HG03103 (cell line): ENCODE measurements around the gene SAXO1.
A peak's percentile ranks its signal among the peaks of the same experiment; 100 is the strongest.
"Not testable (repeated sequence)": the region's sequence is repeated elsewhere in the genome, so short reads cannot be mapped to it uniquely, and the experiment has no call there.

ENCODE experiments used
- ATAC-seq: cut with Tn5 transposase; IDR thresholded peaks from one replicate; pipeline ENCODE4 v1.9.1; 2021; ENCODE audit warnings: low read depth; ENCODE audit not compliant: unreplicated experiment

The SAXO1 gene

DNA sequence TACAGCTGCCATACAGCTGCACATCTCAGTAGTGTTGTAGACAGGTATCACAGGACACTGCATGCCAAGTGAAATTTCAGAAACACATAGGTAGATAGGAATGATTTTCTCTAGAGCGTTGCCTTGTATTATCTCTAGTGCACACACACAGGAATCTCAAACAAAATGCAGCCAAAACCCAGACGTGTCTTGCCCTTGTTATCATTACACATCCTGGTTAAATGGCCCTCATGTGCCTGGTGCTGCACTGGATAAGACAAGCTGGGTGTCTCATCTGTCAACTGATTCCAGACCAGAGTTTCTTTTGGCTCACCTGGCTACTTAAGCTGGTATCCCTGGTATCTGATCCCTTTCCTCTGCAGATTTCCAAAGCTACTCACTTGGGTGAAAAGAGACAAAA, 59.7 kb downstream of the SAXO1 start:
- no peak for ATAC-seq

DNA sequence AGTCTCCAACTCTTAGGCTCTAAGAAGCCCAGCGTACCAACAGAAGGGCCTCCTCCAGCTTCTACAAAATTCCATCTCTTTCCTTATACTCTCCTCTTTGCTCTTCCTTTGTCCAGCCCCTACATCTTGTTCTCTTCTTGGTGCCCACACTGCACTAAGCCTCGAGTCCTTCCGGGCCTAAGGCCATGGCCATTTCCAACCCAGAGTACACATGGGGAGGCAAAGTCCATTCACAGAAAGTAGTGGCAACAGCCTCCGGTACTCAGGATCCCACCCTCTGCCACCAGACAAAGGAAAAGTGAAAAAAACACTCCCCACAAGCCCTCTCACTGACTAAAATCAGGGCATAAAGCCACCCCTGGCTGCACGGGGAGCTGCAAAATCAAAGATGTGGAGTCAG, 60.3 kb downstream of the SAXO1 start:
- no peak for ATAC-seq

DNA sequence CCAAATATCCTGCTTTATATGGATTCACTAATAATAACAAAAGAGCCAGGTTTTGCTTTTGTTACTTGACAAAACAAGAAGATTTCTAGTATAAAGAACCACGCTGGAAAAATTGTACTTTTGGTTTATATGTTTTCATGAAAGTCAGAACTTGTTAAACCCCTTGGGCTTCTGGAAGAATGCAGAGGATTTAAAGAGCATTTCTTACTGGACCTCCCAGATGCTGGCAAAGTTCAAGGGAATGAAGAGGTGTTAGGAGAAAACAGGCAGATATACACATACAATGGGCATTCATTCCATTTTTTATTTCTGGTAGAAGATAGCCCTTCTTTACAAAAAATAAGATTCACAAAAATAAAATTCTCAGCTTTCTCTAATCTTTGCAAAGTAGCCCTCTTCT, 61.1 kb downstream of the SAXO1 start:
- ATAC-seq = no peak

DNA sequence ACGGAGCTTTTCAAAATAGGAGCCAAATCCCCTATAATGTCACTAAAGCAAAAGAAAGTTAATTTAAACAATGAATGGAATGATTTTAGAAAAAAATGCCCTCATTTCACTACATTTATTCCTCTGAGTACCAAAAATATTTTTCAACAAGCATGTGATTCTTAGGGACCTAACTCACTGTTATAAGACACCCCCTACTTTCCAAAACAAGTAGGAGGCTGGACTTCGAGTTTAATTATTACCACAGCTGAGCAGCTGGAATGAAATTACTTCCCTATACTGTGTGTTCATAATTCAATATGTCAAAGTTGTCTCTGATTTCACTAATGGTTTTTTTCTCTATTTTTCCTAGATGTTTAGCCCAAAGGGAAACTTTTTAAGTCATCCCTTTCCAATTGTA, 61.6 kb downstream of the SAXO1 start:
- no peak for ATAC-seq

DNA sequence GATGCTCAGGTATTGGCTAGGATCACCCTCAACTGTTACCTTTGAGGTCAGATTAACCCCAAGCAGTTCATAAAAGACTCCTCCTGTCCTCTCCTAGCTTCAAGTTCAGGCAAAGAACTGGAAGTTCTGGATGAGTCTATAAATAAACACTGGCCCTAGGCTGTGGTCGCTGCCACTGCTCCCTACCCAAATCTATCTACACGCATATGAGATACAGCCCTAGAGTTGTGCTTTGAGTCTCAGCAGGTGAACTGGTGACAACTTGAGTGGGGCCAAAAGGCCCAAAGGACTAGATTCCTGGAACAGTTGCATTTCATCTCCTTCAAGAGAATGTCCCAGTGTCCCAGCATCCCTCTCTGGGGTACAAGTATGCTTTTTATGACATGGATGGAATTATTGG, 62.6 kb downstream of the SAXO1 start:
- ATAC-seq = no peak

DNA sequence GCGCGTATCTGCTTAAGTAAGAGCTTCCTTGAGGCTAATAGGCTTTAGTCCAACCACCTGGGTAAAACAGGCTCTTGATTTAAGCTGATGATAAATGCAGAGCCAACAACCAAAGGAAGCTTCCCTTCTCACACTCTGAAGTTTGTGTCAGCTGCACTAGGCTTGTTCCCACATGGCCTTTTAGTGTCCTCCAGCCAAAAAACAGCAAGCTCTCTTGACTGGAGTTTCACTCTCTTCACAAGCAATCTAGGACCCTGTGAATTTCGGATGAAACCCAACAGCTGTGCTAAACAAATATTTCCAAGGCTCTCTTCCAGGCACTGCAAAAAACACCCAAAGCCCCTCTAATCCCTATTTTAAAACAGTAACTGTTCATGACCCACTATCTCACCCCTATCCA, 63.9 kb downstream of the SAXO1 start:
- no peak for ATAC-seq

DNA sequence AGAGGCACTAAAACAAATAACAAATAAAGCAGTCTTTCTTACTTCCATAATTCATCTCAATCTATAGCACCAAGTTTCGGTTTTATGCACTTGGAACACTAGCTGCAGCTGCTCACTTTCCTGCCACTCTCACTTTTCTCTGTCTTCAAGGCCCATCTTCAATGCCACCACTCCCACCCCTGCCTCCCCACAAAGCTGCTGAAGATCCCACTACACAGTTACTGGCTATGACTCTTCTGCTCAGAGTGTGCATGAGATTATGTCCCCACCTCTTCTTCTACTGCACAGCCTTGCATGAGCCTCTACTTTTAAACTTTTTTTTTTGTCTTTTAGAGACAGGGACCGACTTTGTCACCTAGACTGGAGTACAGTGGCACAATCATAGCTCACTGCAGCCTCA, 77.4 kb downstream of the SAXO1 start:
- no peak for ATAC-seq

DNA sequence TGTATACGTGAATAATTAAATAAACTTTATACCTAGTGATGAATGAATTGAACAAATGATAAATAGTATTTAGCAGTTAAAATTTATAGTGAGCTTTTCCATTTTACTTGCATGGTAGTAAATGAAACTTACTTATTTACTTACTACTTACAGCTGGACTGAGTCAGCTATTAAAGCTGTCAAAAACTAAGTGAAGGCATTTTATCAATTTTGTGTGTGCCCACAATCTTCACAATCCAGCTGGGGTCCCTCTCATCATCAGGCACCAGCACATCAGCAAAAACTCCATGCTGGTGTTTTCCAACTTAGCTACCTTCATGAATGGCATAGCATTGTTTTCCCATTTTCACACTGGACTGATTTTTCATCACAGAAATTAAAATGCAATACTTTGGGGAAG, 81.1 kb downstream of the SAXO1 start:
- no peak for ATAC-seq

DNA sequence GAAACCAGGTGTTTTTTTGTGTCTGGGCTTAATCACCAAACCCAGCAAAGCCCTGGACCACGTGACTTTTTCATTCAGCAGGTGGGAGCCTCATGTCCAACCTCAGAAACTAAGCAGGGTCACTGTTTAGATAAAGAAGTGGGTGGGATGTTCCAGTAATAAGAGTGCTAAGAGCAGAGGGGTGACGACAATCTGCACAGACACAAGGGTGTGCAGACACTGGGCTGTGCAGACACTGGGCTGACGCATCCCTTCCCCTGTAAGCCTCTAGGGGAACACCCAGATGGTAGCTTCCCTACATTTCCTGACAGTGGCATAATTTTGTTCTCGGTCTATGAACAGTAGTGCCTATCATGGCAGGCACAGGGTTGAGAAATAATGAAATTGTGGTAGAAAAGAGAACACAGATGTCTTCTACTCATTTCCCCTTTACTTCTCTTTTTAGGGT, 85.1 kb downstream of the SAXO1 start:
- peak; percentile 51 for ATAC-seq

DNA sequence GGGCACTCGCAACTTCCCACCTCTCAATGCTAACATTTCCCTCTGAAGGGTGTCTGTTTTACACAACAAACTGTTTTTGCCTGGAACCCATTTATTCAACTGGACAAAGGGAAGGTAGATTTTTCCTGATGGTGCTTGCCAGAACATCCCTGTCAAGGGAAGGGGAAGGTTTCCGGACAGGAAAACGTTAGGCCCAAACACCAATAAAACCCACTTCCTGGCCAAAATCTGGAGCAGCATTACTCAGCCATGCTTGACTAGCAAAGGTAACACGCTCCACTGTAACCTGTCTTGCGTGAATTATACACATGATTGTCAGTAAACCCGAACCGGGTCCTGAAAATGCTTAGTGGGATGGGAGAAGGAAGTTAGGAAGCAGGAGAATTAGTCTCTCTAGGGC, 90.2 kb downstream of the SAXO1 start:
- no peak for ATAC-seq

DNA sequence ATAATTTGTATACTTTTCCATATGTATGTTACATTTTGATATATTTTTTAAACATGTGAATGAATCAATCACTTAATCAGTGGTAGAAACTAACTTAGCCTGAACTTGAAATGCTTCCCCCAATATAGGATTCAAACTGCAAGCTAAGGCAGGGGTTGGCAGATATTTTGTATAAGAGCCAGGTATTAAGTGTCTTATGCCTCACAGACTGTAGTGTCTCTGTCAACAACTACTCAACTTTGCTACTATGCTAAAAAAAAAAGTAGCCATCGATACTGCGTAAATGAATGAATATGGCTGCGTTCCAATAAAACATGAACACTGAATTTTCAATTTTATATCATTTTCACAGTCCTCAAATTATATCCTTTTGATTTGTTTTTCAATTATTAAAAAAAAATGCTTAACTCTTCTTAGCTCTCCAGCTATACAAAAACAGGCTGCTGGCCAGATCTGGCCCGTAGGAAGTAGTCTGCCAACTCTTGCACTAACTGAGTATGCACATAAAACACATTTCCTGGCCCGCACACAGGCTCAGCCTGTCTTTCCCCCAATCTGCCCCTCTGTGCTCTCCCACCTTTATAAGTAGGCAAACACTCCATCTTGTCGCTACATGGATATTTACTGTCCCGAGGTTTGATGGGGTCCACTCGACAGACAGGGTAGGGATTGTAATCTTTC, 91.8 kb downstream of the SAXO1 start:
- no peak for ATAC-seq

DNA sequence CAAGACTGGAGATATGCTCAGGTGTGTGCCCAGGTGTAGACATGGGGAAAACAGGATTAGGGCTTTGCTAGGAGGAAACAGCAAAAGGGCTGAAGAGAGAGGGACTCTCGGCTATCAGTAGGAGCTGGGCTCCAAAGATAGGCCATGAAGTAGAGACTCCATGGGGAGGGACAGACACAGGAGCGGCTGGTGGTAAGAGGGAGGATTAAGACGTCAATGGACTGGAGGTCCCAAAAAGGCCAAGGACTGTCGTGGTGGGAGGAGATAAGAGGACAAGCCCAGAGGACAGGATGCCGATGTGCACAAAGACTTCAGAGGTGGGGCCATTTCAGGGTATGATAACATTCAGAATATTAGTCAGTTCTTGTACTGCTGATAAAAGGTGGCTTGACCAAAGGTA, 93.1 kb downstream of the SAXO1 start:
- ATAC-seq = no peak

DNA sequence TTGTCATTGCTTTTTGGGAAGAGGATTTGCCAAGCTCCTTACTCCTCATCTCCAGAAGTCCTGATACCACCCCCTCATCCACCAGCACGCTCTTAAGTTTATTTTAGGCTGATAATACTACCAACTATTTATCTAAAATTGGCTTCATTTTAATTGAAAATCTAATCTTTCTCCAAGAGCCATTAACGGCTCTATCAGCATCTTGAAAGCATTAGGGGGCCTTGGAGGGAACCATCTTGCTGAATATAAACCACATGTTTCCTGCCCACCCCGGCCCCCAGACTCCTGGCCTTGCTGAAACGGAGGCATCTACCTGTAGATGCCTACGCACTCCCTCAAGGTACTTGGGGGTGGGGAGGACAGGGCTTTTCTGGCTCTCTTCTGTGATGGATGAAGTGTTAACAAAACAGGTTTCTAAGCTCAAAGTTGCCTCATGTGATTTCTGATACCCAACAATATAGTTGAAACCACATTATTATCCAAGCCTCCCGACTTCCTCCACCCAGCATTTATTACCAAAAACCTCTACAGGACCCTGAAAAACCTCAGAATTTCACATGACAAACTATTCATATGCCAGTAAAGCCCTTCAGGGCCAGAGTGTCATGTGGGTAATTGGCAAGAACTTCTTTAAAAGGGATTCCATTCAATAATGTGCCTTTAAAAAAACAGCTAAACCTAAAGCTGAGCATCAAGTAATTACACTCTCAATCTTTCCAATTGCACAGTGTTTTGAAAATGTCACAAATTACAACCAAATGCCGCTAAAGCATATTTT, 96.7 kb downstream of the SAXO1 start:
- ATAC-seq = no peak

DNA sequence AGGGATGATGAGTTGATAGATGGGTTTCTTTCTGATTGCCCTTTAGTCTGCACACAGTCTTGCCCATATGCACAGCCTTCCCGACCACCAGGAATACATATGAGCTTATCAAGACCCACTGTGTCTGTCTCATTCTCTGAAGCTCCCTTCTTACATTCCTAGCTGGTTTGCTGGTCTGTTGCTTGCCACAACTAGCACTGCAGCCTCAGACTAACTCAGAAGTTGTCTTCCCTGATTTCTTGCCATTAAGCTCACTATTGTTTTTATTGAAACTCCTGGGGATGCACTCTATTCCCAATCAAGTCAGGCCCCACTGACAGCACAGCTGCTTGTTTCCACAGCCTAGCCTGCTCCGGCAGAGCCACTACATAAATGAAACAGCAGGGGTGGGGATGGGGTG, 97.5 kb downstream of the SAXO1 start:
- no peak for ATAC-seq

DNA sequence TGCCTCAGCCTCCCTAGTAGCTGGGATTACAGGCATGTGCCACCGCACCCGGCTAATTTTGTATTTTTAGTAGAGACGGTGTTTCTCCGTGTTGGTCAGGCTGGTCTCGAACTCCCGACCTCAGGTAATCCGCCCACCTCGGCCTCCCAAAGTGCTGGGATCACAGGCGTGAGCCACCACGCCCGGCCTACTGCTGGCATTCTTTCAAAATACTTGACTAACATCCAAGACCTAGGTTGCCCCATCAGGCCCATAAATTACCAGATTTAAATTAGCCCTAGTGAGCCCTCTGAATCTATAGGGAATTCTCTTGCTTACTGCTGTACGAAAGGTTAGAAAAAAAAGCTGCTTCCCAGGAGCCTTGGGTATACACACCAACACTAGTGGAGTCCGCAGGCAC, 102.4 kb downstream of the SAXO1 start:
- ATAC-seq = not testable (repeated sequence)

DNA sequence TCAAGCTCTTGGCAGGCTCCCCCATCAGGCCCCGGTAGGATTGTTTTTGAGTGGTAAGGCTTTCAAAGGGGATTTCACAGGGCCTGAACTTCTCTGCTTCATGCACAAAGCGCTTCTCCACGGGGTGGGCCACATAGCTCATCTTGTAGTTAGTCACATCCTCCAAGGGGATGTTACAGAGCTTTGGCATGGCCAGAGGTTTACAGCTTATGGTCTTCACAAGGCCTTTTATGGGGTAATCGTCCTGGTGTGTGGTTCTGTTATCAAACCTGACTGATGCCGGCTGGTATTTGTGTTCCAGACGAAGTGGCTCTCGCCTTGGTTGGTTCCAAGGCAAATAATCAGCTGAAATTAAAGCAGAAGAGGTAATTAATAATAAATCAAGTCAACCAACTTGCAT, 104.3 kb downstream of the SAXO1 start:
- ATAC-seq = no peak

DNA sequence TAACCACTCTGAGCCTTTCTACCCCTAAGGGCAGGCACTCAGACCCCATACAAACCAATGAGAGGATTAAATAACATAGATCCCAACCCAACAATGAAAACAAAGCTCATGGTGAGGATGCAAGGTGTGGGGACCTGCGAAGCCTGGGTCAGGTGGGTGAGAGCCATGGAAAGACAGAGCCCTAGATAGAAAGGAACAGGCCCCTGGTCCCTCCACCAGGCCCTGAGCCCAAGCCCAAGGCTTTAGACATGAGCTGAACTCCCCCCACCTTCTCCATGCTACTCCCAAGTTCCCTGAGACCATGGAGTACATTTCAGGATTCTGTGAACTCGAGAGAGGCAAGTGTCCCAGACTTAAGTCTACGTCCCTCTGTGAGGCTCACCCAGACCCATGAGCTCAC, 106.5 kb downstream of the SAXO1 start:
- no peak for ATAC-seq

DNA sequence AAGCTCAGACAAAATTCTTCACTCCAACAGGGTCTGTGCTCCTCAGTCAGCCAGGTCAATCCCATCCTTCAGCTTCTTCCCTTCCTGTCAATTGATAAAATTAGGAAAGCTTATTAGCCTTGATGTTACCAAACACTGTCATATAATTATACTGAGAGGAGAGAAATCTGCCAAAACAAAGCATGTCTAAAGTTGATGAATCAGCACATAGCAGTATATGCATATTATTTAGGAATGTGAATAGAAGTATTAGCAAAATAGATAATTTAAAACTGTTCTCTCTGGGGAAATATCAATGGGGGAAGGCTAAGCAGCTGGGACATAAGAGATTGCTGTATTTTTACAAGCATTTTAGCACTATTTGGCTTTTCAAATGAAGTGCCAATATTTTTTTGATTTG, 107.1 kb downstream of the SAXO1 start:
- ATAC-seq = no peak

DNA sequence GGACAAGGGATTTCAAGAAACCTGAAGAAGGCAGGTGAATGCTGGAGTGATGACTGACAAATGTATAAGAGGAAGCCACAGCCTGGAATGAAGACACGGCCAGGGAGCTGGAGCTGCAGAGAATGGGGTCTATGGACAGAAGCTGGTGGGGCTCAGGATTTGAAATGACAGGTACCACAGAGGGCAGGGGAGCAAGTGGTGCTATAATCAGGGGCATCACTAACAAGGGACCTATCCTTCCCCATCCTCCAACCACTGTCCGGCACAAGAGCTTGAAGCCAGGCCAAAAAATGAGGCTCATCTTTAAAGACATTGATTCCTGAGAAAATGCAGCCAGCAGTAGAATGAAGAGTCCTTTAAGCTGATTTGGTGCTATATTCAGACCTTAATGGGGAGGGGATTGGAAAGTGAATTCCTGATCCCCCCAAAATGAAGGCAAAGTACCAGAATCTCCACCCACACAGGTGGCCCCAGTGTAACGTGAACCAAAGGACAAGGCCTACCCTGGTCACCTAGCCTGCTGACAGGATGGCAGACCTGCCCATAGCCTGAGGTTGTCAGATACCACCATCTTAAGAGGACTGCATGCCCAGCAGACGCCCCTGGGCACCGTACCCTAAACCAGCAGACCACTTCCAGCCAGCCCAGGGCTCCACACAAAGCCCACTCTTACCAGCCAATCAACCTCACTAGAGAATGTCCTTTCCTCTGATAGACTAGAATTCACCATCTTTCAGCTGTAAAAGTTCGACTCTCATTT, 109.2 kb downstream of the SAXO1 start:
- no peak for ATAC-seq

DNA sequence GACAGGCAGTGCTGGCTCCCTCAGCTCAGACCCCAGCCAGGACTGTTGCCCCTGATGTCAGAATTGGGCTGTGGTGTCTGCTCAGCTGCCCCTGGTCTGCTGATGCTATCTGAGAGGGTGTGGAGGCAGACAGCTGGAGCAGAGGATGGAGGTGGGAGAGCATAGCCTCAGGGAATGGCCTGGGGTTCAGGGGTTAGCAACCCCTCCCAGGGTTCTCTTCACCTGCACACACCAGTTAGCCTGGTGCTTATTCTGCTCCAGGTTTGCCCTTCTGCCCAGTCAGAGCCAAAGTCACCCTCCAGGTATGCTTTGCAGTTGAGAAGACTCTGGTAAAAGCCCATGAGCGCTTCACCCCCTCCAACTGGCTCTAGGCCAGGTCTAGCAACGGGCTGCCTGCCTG, 109.8 kb downstream of the SAXO1 start:
- no peak for ATAC-seq

DNA sequence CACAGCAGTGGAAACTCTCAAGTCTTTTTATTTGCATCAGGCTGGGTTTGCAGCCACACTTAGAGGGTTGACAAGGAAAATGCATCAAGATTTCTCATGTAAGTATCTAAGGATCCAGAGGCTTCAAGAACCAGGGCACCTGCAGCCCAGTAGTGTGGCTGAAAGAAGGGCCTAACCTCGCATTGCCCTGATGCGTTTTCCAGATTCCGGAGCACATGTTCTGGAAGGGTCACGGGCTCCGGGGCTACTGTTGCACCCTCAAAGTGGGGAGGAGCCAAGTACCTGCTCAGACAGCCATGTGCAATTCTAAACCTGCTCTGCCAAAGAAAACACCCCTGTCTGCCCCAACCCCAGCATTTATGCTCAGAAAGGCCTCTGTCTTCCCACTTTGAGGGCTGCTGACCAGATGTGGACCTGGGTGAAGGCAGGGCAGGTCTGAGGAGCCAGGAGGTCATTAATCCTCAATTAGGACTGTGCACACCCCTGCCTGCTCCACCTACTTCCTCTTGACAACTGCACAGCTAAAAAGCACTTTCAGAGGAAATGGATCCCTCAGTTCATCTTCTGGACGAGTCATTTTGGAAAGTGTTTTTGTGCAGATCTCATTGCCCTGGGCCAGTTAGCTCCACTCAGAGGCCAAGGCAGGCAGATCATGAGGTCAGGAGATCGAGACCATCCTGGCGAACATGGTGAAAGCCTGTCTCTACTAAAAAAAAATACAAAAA, 110.7 kb downstream of the SAXO1 start:
- no peak for ATAC-seq
